Retinal pigment epithelial cell (primary cell): ENCODE measurements around the gene SMIM8.

ENCODE experiments used
- DNase-seq: peaks from one replicate; pipeline ENCODE4 v3.0.0-alpha.2; 2010; ENCODE audit warnings: low read depth
- H3K4me3 ChIP-seq: 2 replicates; pipeline ENCODE4 v1.5.1; 2011; ENCODE audit warnings: mild to moderate bottlenecking, low read length, control low read depth, moderate library complexity
- TF ChIP-seq, protein P1 (sequence below): conservative IDR thresholded peaks from 2 replicates; pipeline ENCODE4 v1.5.1; 2011; ENCODE audit warnings: low read depth, low read length, control low read depth, inconsistent platforms

Gene SMIM8

DNA sequence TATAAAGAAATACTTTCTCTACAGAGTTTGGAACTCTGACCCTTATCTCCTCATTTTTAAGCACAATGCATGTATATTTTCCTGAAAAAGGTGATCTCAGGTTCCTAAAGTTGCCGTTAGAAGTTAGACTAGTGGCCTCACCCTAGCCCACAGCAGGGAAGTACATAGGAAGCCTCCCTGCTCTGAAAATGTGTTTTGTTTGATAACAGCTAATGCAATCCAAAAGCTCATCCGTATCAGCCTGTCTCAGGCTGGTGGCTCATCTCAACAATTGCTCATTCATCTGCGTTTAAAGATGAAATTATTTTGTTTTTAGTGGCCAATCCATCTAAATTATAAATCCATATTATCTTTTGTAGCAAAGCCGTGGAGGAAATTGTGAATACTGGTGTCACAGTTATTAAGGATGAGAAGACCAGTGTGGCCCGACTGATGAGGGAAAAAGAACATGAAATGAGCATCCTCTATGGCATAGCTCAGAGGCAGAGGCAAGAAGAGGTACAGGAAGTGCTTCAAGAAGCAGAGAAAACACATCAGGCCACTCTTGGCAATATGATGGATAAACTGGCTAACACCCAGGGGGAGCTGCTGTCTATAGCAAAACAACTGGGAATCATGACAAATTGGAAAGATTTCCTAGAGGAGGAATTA is 42.3 kb downstream of the SMIM8 start:
- DNase-seq = no peak
- TF ChIP-seq, protein P1, sequence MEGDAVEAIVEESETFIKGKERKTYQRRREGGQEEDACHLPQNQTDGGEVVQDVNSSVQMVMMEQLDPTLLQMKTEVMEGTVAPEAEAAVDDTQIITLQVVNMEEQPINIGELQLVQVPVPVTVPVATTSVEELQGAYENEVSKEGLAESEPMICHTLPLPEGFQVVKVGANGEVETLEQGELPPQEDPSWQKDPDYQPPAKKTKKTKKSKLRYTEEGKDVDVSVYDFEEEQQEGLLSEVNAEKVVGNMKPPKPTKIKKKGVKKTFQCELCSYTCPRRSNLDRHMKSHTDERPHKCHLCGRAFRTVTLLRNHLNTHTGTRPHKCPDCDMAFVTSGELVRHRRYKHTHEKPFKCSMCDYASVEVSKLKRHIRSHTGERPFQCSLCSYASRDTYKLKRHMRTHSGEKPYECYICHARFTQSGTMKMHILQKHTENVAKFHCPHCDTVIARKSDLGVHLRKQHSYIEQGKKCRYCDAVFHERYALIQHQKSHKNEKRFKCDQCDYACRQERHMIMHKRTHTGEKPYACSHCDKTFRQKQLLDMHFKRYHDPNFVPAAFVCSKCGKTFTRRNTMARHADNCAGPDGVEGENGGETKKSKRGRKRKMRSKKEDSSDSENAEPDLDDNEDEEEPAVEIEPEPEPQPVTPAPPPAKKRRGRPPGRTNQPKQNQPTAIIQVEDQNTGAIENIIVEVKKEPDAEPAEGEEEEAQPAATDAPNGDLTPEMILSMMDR = no peak
- H3K4me3 ChIP-seq = no peak overlapping the region

DNA sequence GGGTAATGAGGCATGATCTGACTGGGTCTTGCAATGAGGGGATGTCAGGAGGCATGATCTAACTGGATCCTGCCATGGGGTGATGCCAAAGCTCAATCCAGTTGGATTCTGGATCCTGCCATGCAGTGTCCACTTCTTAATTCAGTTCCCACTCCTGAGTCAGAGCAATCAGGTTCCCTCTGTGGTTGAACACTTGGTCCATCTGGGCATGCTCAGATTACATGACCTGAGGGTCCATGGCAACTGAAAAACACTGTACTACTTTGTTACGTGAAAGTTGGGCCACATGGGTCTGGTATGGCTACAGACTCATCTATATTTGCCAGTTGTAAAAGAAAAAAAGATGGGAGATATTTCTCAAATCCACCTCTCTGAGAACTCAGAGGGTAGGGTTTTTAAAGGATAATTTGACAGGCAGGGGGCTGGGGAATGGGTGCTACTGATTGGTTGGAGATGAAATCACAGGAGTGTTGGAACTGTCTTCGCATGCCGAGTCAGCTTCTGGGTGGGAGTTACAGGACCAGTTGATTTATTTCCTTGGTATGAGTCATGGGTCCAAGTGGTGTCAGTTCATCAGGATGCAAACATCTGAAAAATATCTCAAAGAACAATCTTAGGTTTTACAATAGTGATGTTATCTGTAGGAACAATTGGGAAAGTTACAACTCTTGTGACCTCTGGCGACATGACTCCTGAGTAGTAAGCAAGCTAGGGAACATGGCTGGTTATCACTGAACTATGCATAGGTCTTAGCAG is 43.9 kb downstream of the SMIM8 start:
- no peak overlapping the region for H3K4me3 ChIP-seq
- TF ChIP-seq, protein P1 = no peak
- no peak for DNase-seq

DNA sequence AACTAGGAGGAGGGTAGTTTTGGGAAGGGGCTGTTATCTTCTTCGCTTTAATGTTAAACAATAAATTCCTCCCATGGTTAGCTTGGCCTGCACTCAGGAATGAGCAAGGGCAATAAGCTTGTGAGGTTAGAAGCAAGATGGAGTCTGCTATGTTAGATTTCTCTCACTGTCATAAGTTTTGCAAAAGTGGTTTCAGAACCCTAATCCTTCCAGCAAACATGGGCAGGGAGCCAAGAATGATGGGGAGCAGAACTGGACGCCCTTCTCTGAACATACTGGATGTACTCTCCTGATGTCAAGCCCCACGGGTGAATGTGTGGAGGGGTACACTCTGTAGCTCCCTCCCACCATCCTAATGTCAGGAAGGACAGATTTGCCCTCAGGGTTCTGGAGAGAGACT is 44.5 kb downstream of the SMIM8 start:
- H3K4me3 ChIP-seq = no peak overlapping the region
- TF ChIP-seq, protein P1 = no peak
- DNase-seq = no peak

DNA sequence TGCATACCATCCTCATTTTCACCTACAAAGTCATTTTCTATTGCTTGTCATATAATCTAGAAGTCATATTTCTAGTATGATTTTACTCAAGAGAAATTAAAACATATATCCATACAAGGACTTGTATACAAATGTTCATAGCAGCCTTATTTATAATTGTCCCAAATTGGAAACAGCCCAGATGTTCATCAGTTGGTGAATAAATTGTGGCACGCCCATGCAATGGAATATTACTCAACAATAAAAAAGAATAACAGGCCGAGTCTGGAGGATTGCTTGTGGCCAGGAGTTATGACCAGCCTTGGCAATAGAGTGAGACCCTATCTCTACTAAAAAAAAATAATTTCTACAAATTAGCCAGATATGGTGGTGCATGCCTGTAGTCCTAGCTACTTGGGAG is 51.0 kb downstream of the SMIM8 start:
- TF ChIP-seq, protein P1 = no peak
- no peak for DNase-seq
- H3K4me3 ChIP-seq = no peak overlapping the region

DNA sequence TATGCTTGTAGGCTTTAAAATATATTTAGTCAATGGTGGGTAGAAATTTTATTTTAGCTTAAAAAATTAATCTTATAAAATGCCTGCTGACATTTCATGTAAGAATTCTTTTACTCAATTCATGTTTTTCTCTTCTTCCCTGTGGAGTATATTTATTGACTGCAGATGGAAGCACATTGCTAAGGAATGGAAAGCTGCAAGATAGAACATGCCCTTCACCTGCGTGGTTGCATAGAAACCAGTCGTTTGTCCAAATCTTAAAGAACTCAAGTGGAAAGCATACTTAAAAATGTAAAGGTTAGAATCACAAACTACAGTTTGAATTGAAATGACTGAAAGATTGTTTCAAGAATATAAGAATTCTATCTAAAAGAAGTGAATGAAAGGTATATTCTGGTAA is 52.9 kb downstream of the SMIM8 start:
- no peak overlapping the region for H3K4me3 ChIP-seq
- DNase-seq = no peak

DNA sequence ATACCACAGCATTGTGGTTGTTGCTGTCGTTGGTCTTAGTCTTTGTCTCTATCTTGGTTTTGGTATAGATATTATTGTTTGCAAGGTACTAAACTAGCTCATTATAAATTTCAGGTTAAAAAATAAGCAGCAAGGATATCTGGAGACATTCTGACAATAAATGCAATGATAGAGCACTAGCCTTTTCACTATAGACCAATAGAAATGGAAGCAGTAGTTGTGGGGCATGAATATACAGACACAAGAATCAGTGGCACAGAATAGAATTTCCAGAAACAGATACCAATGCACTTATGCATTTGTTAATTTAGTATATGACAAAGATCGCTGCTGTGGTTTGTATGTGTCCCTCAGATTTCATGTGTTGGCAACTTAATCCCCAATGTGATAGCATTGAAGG is 54.3 kb downstream of the SMIM8 start:
- H3K4me3 ChIP-seq = no peak overlapping the region
- no peak for DNase-seq
- TF ChIP-seq, protein P1 = no peak

More for the DNA sequence above, 52.9 kb downstream of the SMIM8 start:
- TF ChIP-seq, protein P1 = no peak

DNA sequence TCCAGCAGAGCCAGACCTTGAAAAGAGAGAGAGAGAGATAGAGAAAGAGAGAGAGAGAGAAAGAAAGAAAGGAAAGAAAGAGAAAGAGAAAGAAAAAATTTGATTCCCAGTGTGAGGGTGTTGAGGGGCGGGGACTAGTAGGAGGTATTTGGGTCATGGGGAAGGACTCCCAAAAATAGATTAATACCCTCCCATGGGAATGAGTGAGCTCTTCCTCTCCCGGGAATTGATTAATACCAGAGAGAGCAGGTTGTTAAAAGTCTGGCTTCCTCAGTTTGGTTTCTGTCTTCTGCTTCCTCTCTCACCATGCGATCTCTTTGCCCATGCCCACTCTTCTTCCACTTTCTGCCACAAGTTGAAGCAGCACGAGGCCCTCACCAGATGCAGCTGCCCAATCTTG is 56.6 kb downstream of the SMIM8 start:
- no peak for DNase-seq
- H3K4me3 ChIP-seq = no peak overlapping the region
- TF ChIP-seq, protein P1 = no peak
